K562 (cell line): ENCODE measurements around the gene NTN4. TPM values are rescaled to one million over a fixed set of nuclear protein-coding genes. Genes with fewer than 3 reads are reported as not detected.

Experiments used
- ATAC-seq: fragments of 200-7000 bp; cut with Tn5 transposase; 3 replicates; pipeline ENCODE4 v1.9.1; 2020; ENCODE audit warnings: moderate library complexity
- BruUV-seq: library from RNA; stranded (reverse); fragments of 400-500 nt; replicated peaks from 2 replicates; lab custom pipeline; 2021; lab: Mats Ljungman, UMichigan
- CTCF ChIA-PET: fragments of 300-600 bp; formaldehyde crosslinking; extraction: SDS; loops from one replicate; lab custom pipeline; 2021; ENCODE audit warnings: low intra/inter-chr PET ratio; lab: Yijun Ruan, JAX
- POLR2A ChIA-PET: fragments of 300-600, 350-650 bp; sonication (Branson Sonifier 250); formaldehyde crosslinking; extraction: SDS; loops from one replicate; lab custom pipeline; 2021; ENCODE audit warnings: antibody characterized with exemption, inconsistent platforms; lab: Yijun Ruan, JAX
- DNase-seq, 4 experiments: peaks; one replicate each; pipeline versions ENCODE4 v3.0.0 to v3.0.0-alpha.2; 2011 to 2018; ENCODE audit warnings: low spot score in 3 of 4, mixed read lengths in 3 of 4; ENCODE audit errors: extremely low read depth in 1 of 4
- FAIRE-seq: peaks from 2 replicates; lab custom pipeline; 2011; peaks lifted over from hg19 to GRCh38; lab: Jason Lieb, UNC
- H2AFZ ChIP-seq: 2 replicates; pipeline ENCODE4 v1.6.0; 2011; ENCODE audit warnings: low read depth, low read length, control low read depth, inconsistent platforms
- H3K27ac ChIP-seq: fragments of 200-600 bp; 3 replicates; pipeline ENCODE4 v1.8.0; 2011; ENCODE audit warnings: low read depth, mild to moderate bottlenecking, control low read depth, inconsistent platforms, low read length, moderate library complexity, mixed read lengths; ENCODE audit errors: extremely low read depth
- H3K27me3 ChIP-seq, 2 experiments: fragments of 300-600 bp in 1 of 2; 2 replicates in 1 of 2; 3 replicates in 1 of 2; pipeline versions ENCODE4 v1.6.0 to v1.8.0; 2011; ENCODE audit warnings: inconsistent platforms in 2 of 2, low read length in 2 of 2, mild to moderate bottlenecking in 1 of 2, mixed read lengths in 1 of 2, moderate library complexity in 1 of 2; ENCODE audit not compliant: control insufficient read depth in 2 of 2, insufficient read depth in 2 of 2
- H3K36me3 ChIP-seq: fragments of 300-600 bp; 3 replicates; pipeline ENCODE4 v1.8.0; 2011; ENCODE audit warnings: mild to moderate bottlenecking, low read length, inconsistent platforms; ENCODE audit not compliant: control insufficient read depth, insufficient read depth
- H3K4me1 ChIP-seq, 2 experiments: fragments of 200-600 bp in 1 of 2; replicated peaks in 1 of 2; 2 replicates in 1 of 2; 3 replicates in 1 of 2; pipeline versions ENCODE4 v1.5.1 to v1.8.0; 2011; ENCODE audit warnings: inconsistent platforms in 2 of 2, low read length in 2 of 2, mild to moderate bottlenecking in 1 of 2, mixed read lengths in 1 of 2, moderate library complexity in 1 of 2; ENCODE audit not compliant: control insufficient read depth in 2 of 2, insufficient read depth in 2 of 2
- H3K4me2 ChIP-seq: 2 replicates; pipeline ENCODE4 v1.6.1; 2011; ENCODE audit warnings: low read length, control low read depth, inconsistent platforms, mixed read lengths; ENCODE audit not compliant: insufficient read depth
- H3K4me3 ChIP-seq: fragments of 200-600 bp; sonication (generic), shearing (Covaris generic); 2 replicates; pipeline ENCODE4 v1.5.1; 2016; ENCODE audit warnings: control low read depth, inconsistent platforms
- H3K79me2 ChIP-seq: fragments of 200-600 bp; 3 replicates; pipeline ENCODE4 v1.8.0; 2011; ENCODE audit warnings: low read length, inconsistent platforms; ENCODE audit not compliant: control insufficient read depth, insufficient read depth
- H3K9ac ChIP-seq, 2 experiments: 2 replicates each; pipeline versions ENCODE4 v1.6.0 to v1.6.1; 2011; ENCODE audit warnings: low read depth in 2 of 2, low read length in 2 of 2, control low read depth in 1 of 2, inconsistent platforms in 1 of 2, mild to moderate bottlenecking in 1 of 2, mixed read lengths in 1 of 2; ENCODE audit not compliant: insufficient read depth in 1 of 2
- H3K9me1 ChIP-seq: one replicate; pipeline ENCODE4 v1.6.0; 2011; ENCODE audit warnings: inconsistent platforms, mild to moderate bottlenecking, low read length, moderate library complexity; ENCODE audit not compliant: control insufficient read depth, insufficient read depth
- H3K9me3 ChIP-seq: replicated peaks from 2 replicates; pipeline ENCODE4 v1.5.1; 2011; ENCODE audit warnings: low read depth, low read length, inconsistent platforms; ENCODE audit not compliant: control insufficient read depth, insufficient read depth
- H4K20me1 ChIP-seq: replicated peaks from 2 replicates; pipeline ENCODE4 v1.6.1; 2011; ENCODE audit warnings: low read length, inconsistent platforms, mixed read lengths; ENCODE audit not compliant: control insufficient read depth, insufficient read depth
- CEBPG ChIP-seq, 3 experiments: fragments of 200-800 bp in 1 of 3; sonication (Bioruptor generic) in 1 of 3; sonication (generic) in 1 of 3; formaldehyde crosslinking in 1 of 3; IDR thresholded peaks in 2 of 3; conservative IDR thresholded peaks in 1 of 3; 2 replicates each; pipeline versions ENCODE4 v1.6.1 to v1.8.0; 2016 to 2022; ENCODE audit warnings: missing compliant biosample characterization in 2 of 3, missing genetic modification characterization in 2 of 3, mild to moderate bottlenecking in 1 of 3, missing genetic modification reagents in 1 of 3
- EGR1 ChIP-seq: fragments of 450-650 bp; conservative IDR thresholded peaks from 2 replicates; pipeline ENCODE4 v1.6.1; 2017; ENCODE audit warnings: mild to moderate bottlenecking
- MLLT1 ChIP-seq, 2 experiments: fragments of 450-650 bp; IDR thresholded peaks; 2 replicates each; pipeline ENCODE4 v1.6.1; 2016
- PCBP1 ChIP-seq: fragments of 200-400 bp; formaldehyde crosslinking; IDR thresholded peaks from 2 replicates; pipeline ENCODE4 v1.6.1; 2018; ENCODE audit warnings: mild to moderate bottlenecking, low read depth, low read length; ENCODE audit not compliant: poor library complexity, severe bottlenecking
- PHB2 ChIP-seq: fragments of 450-650 bp; IDR thresholded peaks from 2 replicates; pipeline ENCODE4 v1.6.1; 2017; ENCODE audit warnings: low read depth
- RBBP5 ChIP-seq: fragments of 200-600 bp; sonication (generic); IDR thresholded peaks from 2 replicates; pipeline ENCODE4 v1.6.1; 2012; ENCODE audit warnings: borderline replicate concordance, mild to moderate bottlenecking, low read length, control low read depth, inconsistent platforms; ENCODE audit not compliant: insufficient read depth, poor library complexity, severe bottlenecking
- RNF219 ChIP-seq: fragments of 250-450 bp; sonication (Bioruptor Pico); IDR thresholded peaks from 2 replicates; pipeline ENCODE4 v1.5.0; 2022; ENCODE audit warnings: mild to moderate bottlenecking
- SIRT6 ChIP-seq: IDR thresholded peaks from one replicate; pipeline ENCODE4 v1.6.1; 2012; ENCODE audit warnings: low read depth, mild to moderate bottlenecking, control low read depth, inconsistent platforms, low read length, moderate library complexity
- SMAD3 ChIP-seq: fragments of 450-650 bp; formaldehyde crosslinking; conservative IDR thresholded peaks from 2 replicates; pipeline ENCODE4 v1.4.0; 2020; ENCODE audit warnings: mild to moderate bottlenecking
- SPI1 ChIP-seq: IDR thresholded peaks from 2 replicates; pipeline ENCODE4 v1.6.1; 2011; ENCODE audit warnings: low read depth, low read length, control low read depth, borderline replicate concordance
- TRIM25 ChIP-seq: fragments of 450-650 bp; IDR thresholded peaks from 2 replicates; pipeline ENCODE4 v1.7.0; 2016; ENCODE audit warnings: borderline replicate concordance
- ZFPM2 ChIP-seq: fragments of 250-450 bp; sonication (Bioruptor Pico); IDR thresholded peaks from 2 replicates; pipeline ENCODE4 v1.5.1; 2022; ENCODE audit warnings: mild to moderate bottlenecking
- WGBS: fragments of 100-300 bp; shearing (Covaris generic); methylation state at CpG from one replicate; pipeline ENCODE4 v1.1.6; 2016; ENCODE audit warnings: low coverage, mixed read lengths; ENCODE audit not compliant: insufficient coverage; ENCODE audit errors: missing lambda C conversion rate; 5-methylcytosine and 5-hydroxymethylcytosine counted together
- in situ Hi-C: fragments of 300-500 bp; cut with MboI; formaldehyde crosslinking; loops from 4 replicates; pipeline ENCODE4 v1.15.0; 2018; ENCODE audit warnings: inconsistent platforms, mixed read lengths
- intact Hi-C: fragments of 100-400 bp; cut with micrococcal nuclease; formaldehyde crosslinking; loops from 2 replicates; pipeline ENCODE4 v1.14.2; 2022
- polyA plus RNA-seq, 8 experiments: library from polyadenylated mRNA; depleted of rRNA in 4 of 8; stranded (reverse) in 5 of 8; unstranded in 3 of 8; fragments of >200 nt; fragmentation: Nextera tagmentation in 2 of 8; fragmentation: Illumina TruSeq in 1 of 8; extraction: Ambion mirVana in 2 of 8; extraction: Trizol in 1 of 8; gene quantifications; 2 replicates each; pipeline versions ENCODE4 v1.2.1 to v1.2.3, GENCODE V29; 2011 to 2014; ENCODE audit warnings: inconsistent platforms in 1 of 8, missing spikeins in 1 of 8
- total RNA-seq, 7 experiments: library from RNA; depleted of rRNA in 6 of 7; stranded (reverse); fragments of >200 nt in 6 of 7; fragmentation: Illumina TruSeq in 2 of 7; extraction: Trizol in 2 of 7; gene quantifications; 2 replicates each; pipeline versions ENCODE4 v1.2.1 to v1.2.3, GENCODE V29; 2011 to 2021; ENCODE audit warnings: low replicate concordance in 1 of 7
- TF ChIP-seq, protein P1 (sequence below): fragments of 450-650 bp; IDR thresholded peaks from 2 replicates; pipeline ENCODE4 v1.6.1; 2016; ENCODE audit warnings: antibody characterized with exemption

Gene NTN4
- total and polyA plus RNA-seq, 9 of the 15 experiments (the other 6 are each of a cell fraction or from before 2014, with no cell fraction given) = 0.13 TPM; not detected in 8

- intact Hi-C loops = loop anchor here (10.0 kb wide), 1 partner anchor 370 kb away; the partner anchor contains the start of gene HAL
- CTCF ChIA-PET = no interaction called here
- no peak for FAIRE-seq
These were observed 166.0 kb downstream of the NTN4 start for GRCh38 chr12:95624589-95624988.

More at GRCh38 chr12:95624589-95624988, 166.0 kb downstream of the NTN4 start:
- ATAC-seq = no peak
- in situ Hi-C loops = loop anchor here (10.0 to 25.0 kb wide), 2 partner anchors 190 to 888 kb away; no protein-coding TSS in a partner anchor
- Histone ChIP-seq H3K9me1 (no peaks in the 10 kb centered on the region), H3K4me2 (no peak overlapping the region), H3K9me3 (no peaks in the 10 kb centered on the region), H3K27me3 (peaks cover 7 to 13% of the 10 kb centered on the region in 2 experiments; a peak in 3 of 5 replicates), H3K4me1 (no peaks in the 10 kb centered on the region; a peak in 1 of 5 replicates), H3K4me3 (no peak overlapping the region), H4K20me1 (no peaks in the 10 kb centered on the region), H3K79me2 (no peaks in the 10 kb centered on the region)
- BruUV-seq = no TSS peak
- 2% methylated on average over 7 of the region's 7 CpGs for WGBS
- DNase-seq = no peak
- TF ChIP-seq CEBPG (CRISPR knock-in tag; IDR thresholded peaks at IDR 0.05) (no peak), CEBPG (tag; conservative IDR thresholded peaks at IDR 0.05 in 1 of 2, IDR thresholded peaks at IDR 0.05 in 1 of 2) (no peak), RNF219 (CRISPR knock-in tag) (no peak), RBBP5 (no peak), PCBP1 (no peak), PHB2 (no peak), MLLT1 (IDR thresholded peaks at IDR 0.05) (no peak), EGR1 (no peak), ZFPM2 (CRISPR knock-in tag) (no peak), TRIM25 (no peak), SIRT6 (no peak), SPI1 (no peak), SMAD3 (CRISPR knock-in tag) (no peak)
- TF ChIP-seq, protein P1, sequence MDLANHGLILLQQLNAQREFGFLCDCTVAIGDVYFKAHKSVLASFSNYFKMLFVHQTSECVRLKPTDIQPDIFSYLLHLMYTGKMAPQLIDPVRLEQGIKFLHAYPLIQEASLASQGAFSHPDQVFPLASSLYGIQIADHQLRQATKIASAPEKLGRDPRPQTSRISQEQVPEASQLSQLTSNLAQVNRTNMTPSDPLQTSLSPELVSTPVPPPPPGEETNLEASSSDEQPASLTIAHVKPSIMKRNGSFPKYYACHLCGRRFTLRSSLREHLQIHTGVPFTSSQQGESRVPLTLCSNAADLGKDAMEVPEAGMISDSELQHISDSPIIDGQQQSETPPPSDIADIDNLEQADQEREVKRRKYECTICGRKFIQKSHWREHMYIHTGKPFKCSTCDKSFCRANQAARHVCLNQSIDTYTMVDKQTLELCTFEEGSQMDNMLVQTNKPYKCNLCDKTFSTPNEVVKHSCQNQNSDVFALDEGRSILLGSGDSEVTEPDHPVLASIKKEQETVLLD = no peak
- TF ChIP-seq, all 486 proteins: peak for 0
- Histone ChIP-seq H3K9ac (no peak overlapping the region), H2AFZ (no peak overlapping the region), H3K27ac (no peak overlapping the region), H3K36me3 (no peaks in the 10 kb centered on the region)
- POLR2A ChIA-PET = no interaction called here
